DOHH2 (cell line): ENCODE results near the gene ACER1.

ENCODE experiments used
- H3F3A ChIP-seq: fragments of 200-600 bp; sonication (generic), shearing (Covaris generic); 2 replicates; pipeline ENCODE4 v1.6.0; 2016; ENCODE audit warnings: antibody characterized with exemption, mild to moderate bottlenecking; ENCODE audit not compliant: control insufficient read depth, insufficient read depth
- H3K27ac ChIP-seq: fragments of 200-600 bp; sonication (generic); 2 replicates; pipeline ENCODE4 v1.5.1; 2014; ENCODE audit warnings: low read depth, mild to moderate bottlenecking, low read length, moderate library complexity
- H3K27me3 ChIP-seq: fragments of 200-600 bp; sonication (generic); 2 replicates; pipeline ENCODE4 v1.6.1; 2014; ENCODE audit warnings: mild to moderate bottlenecking, low read length, mixed read lengths; ENCODE audit not compliant: control insufficient read depth
- H3K36me3 ChIP-seq: fragments of 200-600 bp; sonication (generic); 2 replicates; pipeline ENCODE4 v1.6.1; 2014; ENCODE audit warnings: mild to moderate bottlenecking, low read length, moderate library complexity, mixed read lengths; ENCODE audit not compliant: control insufficient read depth
- H3K4me1 ChIP-seq: fragments of 200-600 bp; sonication (generic); 2 replicates; pipeline ENCODE4 v1.6.1; 2014; ENCODE audit warnings: mild to moderate bottlenecking, low read length, mixed read lengths; ENCODE audit not compliant: control insufficient read depth
- H3K4me2 ChIP-seq: fragments of 200-600 bp; sonication (generic); 2 replicates; pipeline ENCODE4 v1.6.0; 2014; ENCODE audit warnings: mild to moderate bottlenecking, low read length, moderate library complexity
- H3K4me3 ChIP-seq: fragments of 200-600 bp; sonication (generic); 2 replicates; pipeline ENCODE4 v1.5.1; 2014; ENCODE audit warnings: mild to moderate bottlenecking, low read length, mixed read lengths
- H3K79me2 ChIP-seq: fragments of 200-600 bp; sonication (generic); 2 replicates; pipeline ENCODE4 v1.6.1; 2014; ENCODE audit warnings: mild to moderate bottlenecking, low read length, mixed read lengths; ENCODE audit not compliant: control insufficient read depth
- H3K9me2 ChIP-seq: fragments of 200-600 bp; sonication (generic); replicated peaks from 2 replicates; pipeline ENCODE4 v1.6.1; 2014; ENCODE audit warnings: mild to moderate bottlenecking, low read length, mixed read lengths; ENCODE audit not compliant: control insufficient read depth
- H3K9me3 ChIP-seq: fragments of 200-600 bp; sonication (generic); 2 replicates; pipeline ENCODE4 v1.6.1; 2014; ENCODE audit warnings: antibody characterized with exemption, low read length, mixed read lengths; ENCODE audit not compliant: control insufficient read depth, insufficient read depth
- H4K20me1 ChIP-seq: fragments of 200-600 bp; sonication (generic); 2 replicates; pipeline ENCODE4 v1.6.0; 2014; ENCODE audit warnings: low read depth, mild to moderate bottlenecking, antibody characterized with exemption, low read length, moderate library complexity; ENCODE audit not compliant: control insufficient read depth, insufficient read depth
- EZH2phosphoT487 ChIP-seq: fragments of 200-600 bp; sonication (generic); IDR thresholded peaks from 2 replicates; pipeline ENCODE4 v1.6.1; 2017; ENCODE audit warnings: borderline replicate concordance, mild to moderate bottlenecking, antibody characterized with exemption, low read length, moderate library complexity, mixed read lengths
- TF ChIP-seq, protein P1 (sequence below): fragments of 200-600 bp; sonication (generic); IDR thresholded peaks from one replicate; pipeline ENCODE4 v1.5.1; 2014; ENCODE audit warnings: antibody characterized with exemption, mild to moderate bottlenecking, low read depth, low read length; ENCODE audit not compliant: poor library complexity, severe bottlenecking

Gene ACER1

DNA sequence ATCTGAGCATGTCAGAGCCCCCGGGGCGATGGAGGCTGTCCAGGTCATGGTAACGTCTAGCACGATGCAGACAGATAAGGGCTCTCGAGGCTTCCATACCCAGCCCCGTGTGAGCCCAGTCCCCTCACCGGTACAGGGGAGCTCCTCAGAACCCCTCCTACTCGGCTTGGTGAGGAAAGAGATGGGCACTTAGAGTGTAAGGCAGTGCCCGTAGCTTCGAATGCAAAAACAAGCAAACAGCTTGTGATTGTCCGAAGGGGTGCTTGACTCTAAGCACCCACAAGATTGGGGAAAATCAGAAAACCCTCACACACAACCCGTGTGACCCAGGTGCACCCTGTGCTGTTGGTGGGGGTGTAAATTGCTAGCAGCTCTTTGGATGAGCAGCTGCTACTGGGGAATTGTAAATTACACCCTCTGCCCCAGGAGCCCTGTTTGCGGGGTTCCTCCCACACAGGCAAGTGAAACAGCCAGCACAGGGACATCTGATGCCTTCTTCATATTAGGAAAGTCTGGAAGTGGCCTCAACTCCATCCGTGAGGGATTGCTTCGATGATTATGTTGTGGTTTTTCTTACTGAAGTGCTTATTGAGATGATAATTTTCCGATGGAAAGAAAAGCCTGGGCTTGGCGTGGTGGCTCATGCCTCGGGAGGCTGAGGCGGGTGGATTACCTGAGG, 43.2 kb upstream of the ACER1 start:
- TF ChIP-seq, protein P1, sequence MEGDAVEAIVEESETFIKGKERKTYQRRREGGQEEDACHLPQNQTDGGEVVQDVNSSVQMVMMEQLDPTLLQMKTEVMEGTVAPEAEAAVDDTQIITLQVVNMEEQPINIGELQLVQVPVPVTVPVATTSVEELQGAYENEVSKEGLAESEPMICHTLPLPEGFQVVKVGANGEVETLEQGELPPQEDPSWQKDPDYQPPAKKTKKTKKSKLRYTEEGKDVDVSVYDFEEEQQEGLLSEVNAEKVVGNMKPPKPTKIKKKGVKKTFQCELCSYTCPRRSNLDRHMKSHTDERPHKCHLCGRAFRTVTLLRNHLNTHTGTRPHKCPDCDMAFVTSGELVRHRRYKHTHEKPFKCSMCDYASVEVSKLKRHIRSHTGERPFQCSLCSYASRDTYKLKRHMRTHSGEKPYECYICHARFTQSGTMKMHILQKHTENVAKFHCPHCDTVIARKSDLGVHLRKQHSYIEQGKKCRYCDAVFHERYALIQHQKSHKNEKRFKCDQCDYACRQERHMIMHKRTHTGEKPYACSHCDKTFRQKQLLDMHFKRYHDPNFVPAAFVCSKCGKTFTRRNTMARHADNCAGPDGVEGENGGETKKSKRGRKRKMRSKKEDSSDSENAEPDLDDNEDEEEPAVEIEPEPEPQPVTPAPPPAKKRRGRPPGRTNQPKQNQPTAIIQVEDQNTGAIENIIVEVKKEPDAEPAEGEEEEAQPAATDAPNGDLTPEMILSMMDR = no peak
- no peak for TF ChIP-seq EZH2phosphoT487
- Histone ChIP-seq H3K9me3 (no peaks in the 10 kb centered on the region), H4K20me1 (no peaks in the 10 kb centered on the region), H3K4me3 (no peak overlapping the region), H3K27ac (no peak overlapping the region), H3K4me2 (no peak overlapping the region), H3F3A (0 out of 2 replicates have a peak, but pooled peaks cover 2% of the 10 kb centered on the region), H3K9me2 (no peaks in the 10 kb centered on the region), H3K27me3 (no peaks in the 10 kb centered on the region), H3K4me1 (peaks cover 13% of the 10 kb centered on the region), H3K36me3 (peaks cover 22% of the 10 kb centered on the region), H3K79me2 (no peaks in the 10 kb centered on the region)

DNA sequence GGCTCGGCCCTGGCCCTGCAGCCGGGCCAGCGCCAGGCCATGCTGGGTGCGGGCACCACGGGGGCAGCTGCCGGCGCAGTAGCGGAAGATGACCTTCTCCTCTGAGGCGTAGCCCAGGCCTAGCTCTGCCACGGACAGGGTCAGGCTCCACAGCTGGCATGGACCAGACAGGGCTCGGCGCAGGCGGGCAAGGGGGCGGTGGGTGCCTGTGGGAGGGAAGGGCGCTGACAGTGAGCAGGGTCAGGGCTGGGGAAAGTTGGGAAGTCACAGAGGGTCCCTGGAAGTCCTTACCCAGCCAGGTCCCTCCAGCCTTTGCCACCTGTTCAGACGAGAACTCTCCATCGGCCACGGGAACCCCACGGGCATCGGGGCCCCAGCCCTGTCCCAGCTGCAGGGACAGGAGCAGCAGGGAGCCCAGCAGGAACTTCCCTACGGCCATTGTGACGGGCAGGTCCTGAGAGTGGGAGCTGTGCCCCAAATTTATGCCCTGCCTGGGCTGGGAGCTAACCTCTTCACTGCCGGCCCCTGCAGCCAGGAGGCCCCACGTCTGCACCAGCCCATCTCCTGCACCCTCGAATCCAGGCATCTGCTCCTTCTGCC, 42.1 kb upstream of the ACER1 start, which contains the start of gene PSPN:
PSPN (minus strand) TSS at position 523 of the 600 bp plus-strand sequence; CDS start at position 439, 84 bp downstream.
- Histone ChIP-seq H3K9me3 (no peaks in the 10 kb centered on the region), H3K27me3 (no peaks in the 10 kb centered on the region), H3K36me3 (peaks cover 10% of the 10 kb centered on the region), H3K9me2 (no peaks in the 10 kb centered on the region), H3F3A (0 out of 2 replicates have a peak, but pooled peaks cover 5% of the 10 kb centered on the region), H3K27ac (no peak within 1 kb of the TSS), H4K20me1 (no peaks in the 10 kb centered on the region), H3K79me2 (no peaks in the 10 kb centered on the region), H3K4me3 (no peak within 1 kb of the TSS), H3K4me1 (peaks cover 13% of the 10 kb centered on the region), H3K4me2 (no peak within 1 kb of the TSS)
- TF ChIP-seq EZH2phosphoT487 = no peak
- TF ChIP-seq, protein P1 = no peak

DNA sequence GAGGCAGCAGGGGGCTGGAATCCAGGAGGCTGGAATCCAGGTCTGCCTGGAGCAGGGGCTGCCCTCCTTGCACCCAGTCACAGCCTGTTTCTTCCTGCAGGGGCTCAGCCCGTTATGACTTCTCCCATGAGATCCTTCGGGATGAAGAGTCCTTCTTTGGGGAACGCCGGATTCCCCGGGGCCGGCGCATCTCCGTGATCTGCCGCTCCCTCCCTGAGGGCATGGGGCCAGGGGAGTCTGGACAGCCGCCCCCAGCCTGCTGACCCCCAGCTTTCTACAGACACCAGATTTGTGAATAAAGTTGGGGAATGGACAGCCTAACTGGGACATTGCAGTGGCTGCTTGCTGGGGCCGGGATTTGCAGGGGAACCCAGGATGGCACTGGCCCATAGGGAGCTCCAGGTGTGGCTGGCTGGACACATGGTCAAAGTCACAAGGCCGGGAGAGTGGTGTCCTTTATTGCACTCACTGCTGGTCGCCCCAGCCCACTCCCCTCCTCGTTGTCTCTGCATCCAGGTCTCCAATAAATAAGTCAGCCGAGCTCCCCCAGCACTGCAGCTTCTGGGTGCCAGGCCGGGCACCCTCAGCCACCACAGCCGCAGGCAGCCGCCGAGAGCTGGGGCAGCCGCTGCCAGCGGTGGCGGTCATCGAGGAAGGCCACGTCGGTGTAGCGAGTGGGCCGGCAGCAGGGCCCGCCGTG, 41.4 kb upstream of the ACER1 start:
- Histone ChIP-seq H3K4me3 (no peak overlapping the region), H3K4me2 (no peak overlapping the region), H3K27ac (no peak overlapping the region), H3K36me3 (peaks cover 4% of the 10 kb centered on the region), H3K4me1 (peaks cover 13% of the 10 kb centered on the region), H3K27me3 (no peaks in the 10 kb centered on the region), H4K20me1 (no peaks in the 10 kb centered on the region), H3K9me3 (no peaks in the 10 kb centered on the region), H3F3A (0 out of 2 replicates have a peak, but pooled peaks cover 5% of the 10 kb centered on the region), H3K79me2 (no peaks in the 10 kb centered on the region), H3K9me2 (no peaks in the 10 kb centered on the region)
- TF ChIP-seq, protein P1 = no peak
- no peak for TF ChIP-seq EZH2phosphoT487
